GM19193 (cell line): ENCODE data around the gene SLC7A1.

Experiments used
- POLR2A ChIP-seq: IDR thresholded peaks from 4 replicates; pipeline ENCODE4 v1.6.1; 2011; ENCODE audit not compliant: insufficient read depth, insufficient read length; ENCODE audit errors: extremely low read depth

SLC7A1 gene

DNA sequence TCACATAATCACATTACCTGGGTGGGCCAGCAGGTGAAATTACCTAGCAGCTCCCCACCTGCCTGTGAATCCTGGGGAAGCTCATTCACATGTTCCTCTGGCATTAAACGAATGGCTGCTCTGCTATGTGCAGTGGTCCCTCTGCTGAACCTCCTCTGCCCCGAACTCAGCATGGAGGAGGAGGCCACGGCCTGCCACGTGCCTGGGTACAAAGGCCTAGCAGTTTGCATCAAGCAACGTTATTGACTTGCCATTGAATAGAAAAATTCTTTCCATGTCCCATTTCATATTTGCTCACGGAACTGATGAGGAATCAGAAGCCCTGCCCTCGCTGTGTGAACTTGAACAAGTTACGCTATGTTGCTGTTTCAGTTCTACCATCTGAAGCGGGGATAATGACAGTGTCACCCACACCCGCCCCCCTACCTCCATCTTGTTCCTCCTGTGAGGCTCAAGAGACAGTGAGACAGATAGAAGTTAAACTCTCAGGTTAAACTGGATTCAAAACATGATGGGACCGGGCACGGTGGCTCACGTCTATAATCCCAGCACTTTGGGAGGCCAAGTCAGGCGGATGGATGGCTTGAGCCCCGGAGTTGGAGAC, 25.3 kb downstream of the SLC7A1 start:
- no peak for TF ChIP-seq POLR2A

DNA sequence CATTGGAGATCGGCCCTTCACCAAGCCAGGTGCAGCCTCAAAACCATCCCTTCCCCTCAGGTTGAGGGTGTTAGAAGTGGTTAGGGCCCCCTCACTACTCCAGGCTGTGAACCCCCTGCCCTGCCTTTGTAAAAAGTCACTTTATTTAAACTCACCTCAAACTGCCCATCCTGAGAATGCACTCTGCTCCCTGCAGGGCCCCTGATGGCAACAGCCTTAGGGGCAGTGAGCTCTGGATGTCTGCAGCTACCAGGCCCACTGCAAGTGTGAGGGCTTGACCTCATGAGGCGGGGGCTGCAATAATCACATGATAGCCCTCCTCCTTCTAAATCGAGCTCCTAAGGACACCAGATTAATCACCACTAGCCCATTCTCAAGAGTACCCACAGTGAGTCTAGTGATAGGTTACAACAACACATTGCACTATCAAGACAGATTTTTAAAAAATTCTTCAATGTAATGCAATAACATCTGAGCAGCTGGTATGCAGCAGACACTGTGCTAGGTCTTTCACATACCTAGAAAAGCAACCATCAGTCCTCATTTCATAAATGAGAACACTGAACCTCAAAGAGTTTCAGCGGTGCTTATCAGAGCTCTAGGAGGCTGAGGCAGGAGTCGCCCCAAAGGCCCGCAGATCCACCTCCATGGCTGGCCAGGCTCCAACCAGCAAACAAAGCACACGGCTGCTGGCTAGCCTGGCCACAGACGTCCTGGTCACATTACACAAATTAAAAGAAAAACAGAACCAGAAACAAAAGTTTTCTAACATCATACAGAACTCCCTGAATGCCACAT, 26.0 kb downstream of the SLC7A1 start:
- TF ChIP-seq POLR2A: no peak

DNA sequence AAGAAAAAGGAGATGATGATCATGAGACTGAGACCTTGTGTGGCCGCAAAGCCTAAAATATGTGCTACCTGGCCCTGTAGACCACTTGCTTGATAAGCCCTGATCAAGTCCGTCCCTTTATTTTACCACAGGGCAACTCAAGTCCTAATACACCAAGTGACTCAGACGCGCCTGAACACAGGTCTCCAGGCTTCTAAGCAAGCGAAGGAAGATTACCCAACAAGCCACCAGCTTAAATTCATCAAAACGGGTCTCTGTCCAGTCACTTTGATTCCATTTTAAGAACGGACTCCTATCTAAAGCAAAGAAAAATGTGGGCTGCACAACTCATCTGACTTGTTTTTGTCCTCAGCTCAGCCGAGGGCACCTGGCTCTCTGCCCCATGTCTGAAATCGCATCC, 26.8 kb downstream of the SLC7A1 start:
- no peak for TF ChIP-seq POLR2A

DNA sequence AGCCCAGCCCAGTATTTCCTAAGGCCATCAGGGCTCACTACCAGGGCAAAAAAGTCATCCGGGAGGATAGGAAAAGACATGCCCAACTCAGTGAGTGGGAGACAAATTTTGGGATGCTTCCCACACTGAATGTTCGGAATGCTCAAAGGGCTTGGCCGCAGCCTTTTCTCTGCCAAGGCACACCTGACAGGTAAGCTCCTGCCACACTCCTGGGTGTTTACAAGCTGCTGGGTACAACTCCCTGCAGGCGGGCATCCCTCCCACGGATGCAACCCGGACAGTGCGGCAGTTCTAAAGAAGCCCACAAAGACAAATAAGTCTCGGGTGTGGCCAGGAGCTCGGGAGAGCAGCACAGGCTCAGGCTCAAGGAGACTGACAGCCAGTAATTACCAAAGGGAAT, 28.1 kb downstream of the SLC7A1 start:
- TF ChIP-seq POLR2A: no peak

- TF ChIP-seq POLR2A: no peak
Measured at GRCh38 chr13:29566206-29566605, 29.3 kb downstream of the SLC7A1 start.

DNA sequence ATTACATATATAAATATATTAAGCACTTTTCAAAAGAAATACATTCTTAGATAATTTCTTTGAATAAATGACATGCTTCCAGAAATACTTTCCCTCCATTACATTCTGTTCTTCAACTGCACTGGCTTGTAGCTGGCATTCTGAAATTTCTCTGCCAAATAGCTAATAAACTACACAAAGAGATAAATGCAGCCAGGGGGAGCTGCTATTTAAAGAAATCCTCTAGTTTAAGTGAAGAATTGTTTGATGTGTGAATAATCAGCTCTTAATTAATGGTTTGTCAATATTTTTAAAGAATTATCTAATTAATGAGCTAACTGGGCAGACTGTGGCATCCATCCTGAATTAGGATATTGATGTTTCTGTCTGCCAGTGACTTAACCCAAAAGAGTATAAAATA, 30.7 kb downstream of the SLC7A1 start:
- TF ChIP-seq POLR2A: no peak

DNA sequence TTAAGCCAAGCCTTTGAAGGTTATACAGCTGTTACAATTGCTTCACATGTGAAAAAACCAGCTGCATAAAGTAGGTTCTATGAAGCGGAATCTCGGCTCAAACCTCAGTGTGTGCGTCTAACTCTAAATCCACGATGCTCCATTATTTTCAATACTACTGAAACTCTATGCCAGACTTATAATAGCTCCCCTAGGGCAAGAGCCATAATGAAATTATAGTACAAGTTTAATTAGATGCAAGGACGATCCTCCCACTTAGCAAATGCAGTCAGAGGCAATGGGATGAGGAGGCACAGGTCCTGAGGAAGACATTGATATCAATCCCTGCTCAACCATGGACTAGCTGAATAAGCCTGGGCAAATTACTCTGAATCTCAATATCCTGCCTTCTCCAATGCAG, 31.1 kb downstream of the SLC7A1 start:
- TF ChIP-seq POLR2A: no peak

DNA sequence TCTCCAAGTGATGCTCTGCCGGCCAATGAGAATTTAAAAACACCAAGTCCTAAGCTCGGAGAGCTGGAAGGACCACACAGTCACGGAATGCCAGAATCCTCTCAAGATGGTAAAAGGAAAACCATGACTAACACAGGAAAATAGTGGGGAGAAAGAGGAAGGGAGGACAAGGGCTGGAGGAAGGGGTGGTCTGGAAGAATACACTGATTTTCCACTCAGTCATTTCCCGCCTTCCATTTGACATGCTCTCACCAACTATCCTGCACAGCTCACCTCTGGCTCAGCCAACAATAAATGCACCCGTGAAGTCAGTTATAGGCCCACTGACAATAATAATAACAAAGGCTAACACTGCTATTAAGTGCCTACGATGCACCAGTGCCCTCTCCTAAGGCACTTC, 31.5 kb downstream of the SLC7A1 start:
- no peak for TF ChIP-seq POLR2A

DNA sequence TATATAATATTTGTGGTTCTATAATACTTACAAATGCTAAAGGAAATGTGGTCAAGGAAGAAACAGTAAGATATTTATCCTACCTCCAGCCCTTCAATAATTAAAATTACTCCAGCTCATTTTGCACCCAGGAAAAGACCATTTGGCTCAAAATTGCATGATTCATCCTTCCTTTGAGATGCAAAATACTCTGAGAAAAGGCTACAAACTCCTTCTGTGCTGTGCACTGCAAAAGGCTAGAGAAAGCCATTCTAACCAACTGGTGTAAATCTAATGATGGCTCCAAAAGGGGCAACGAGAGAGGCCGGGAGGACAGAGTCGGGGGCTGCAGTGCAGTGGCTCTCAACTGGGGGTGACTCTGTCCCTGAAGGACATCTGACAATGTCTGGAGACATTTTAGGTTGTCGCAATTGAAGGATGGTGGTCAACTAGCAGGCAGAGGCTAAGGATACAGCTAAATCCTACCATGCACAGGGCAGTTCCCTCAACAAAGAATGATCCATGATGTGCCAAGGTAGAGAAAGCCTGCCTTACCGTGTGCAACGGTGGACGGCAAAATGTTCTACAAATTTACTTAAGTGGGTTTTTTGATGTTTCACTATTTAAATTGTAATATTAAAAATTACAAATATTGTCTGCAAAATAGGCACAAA, 32.6 kb downstream of the SLC7A1 start:
- no peak for TF ChIP-seq POLR2A

GRCh38 chr13:29561918-29562317, 33.6 kb downstream of the SLC7A1 start:
- no peak for TF ChIP-seq POLR2A

- TF ChIP-seq POLR2A: no peak
Measured at GRCh38 chr13:29556742-29557141, 38.7 kb downstream of the SLC7A1 start.

DNA sequence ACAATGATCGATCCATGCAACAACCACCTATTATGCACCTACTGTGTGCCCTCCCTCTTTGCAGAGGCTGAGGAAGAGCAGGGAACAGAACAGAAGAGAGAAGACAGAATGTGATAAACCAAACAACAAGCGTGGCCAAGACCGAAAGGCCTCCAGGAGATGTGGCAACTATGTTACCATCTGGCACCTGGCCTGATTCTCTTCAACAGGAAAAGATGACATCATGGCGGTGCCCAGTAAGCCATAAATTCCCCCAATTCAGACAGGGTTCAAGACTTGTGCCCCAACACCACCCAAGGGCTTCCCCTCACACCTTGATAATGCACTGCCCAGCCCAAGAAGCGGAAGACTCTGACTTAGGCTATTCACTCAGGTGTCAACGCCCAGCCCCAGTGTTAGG, 44.3 kb downstream of the SLC7A1 start:
- TF ChIP-seq POLR2A: no peak

DNA sequence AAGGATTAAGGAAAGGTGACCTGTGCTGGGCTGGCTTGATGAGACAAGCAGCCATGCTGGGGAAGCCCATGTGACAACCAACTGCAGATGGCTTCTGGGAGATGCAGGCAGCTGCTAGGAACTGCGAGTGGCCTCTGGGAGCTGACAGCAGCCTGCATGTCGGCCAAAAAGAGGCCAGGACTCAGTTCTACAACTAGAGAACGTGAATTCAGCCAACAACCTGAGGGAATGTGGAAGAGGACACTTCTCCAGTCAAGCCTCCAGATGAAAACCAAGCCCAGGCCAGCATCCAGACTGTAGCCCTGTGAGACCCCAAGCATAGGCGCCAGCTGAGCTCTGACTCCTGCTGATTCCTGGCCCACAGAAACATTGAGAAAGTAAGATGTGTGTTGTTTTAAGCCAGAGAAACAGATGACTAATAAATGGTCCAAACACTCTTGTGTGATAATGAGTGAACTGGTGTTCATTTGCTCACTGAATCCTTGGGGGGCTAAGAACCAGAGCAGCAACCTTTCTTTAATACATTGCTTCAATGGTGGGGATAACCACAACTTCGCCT, 45.0 kb downstream of the SLC7A1 start:
- no peak for TF ChIP-seq POLR2A

- no peak for TF ChIP-seq POLR2A
Measured at GRCh38 chr13:29548722-29549121, 46.8 kb downstream of the SLC7A1 start.

DNA sequence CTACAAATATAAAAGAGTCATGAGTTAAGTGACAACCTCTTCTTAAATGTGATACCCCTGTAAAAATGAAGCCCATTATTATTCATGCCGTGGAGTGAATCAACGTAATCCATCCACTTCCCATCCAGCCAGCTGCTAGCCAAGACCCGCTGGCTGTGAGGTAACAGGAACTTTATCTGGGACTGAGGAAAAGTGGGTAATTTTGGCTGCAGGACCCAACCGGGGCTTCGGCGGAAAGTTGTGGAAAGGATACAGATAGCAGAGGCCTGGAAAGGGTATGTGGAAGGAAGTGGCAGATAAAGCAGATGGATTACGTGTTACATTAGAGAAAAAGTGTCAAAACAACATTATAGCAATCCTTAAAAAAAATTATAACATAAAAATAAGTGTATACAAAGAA, 48.3 kb downstream of the SLC7A1 start:
- no peak for TF ChIP-seq POLR2A

DNA sequence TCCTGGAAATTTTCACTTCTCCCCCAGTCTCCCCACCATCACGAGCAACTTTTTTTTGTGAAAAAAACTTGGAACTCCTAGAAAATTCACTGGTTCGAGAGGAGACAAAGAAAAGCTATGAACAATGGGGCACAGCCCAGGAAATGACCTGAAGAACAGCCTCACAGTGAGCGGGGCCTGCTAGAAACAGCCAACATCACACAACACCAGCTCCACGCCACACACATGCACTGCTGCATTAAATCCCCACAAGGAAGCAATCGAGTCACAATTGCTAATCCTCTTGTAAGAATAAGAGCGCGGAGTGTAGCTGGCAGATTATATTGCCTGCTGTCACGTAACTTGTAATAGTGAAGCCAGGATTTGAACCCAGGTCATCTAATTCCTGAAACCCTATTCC, 48.8 kb downstream of the SLC7A1 start:
- no peak for TF ChIP-seq POLR2A
